ENCODE data around the gene MMP10. TPM values are rescaled to one million over a fixed set of nuclear protein-coding genes. Genes with fewer than 3 reads are reported as not detected.

Gene MMP10
- total and polyA plus RNA-seq, 9 donors, result not detected

DNA sequence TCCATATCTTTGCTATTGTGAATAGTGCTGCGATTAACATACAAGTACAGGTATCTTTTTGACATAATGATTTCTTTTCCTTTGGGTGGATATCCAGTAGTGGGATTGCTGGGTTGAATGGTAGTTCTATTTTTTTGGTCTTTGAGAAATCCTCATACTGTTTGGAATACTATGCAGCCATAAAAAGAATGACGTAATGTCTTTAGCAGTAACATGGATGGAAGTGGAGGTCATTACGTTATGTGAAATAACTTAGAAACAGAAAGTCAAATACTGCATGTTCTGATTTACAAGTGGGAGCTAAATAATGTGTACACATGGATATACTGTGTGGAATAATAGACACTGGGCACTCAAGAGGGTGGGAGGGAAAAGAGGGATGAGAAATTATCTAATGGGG lies 4.0 kb upstream of the MMP10 start:
- Histone ChIP-seq H3K27me3 (ENCODE audit: control insufficient read depth, insufficient read depth, low read length) (no peaks in the 10 kb centered on the region), H3K9me3 (replicated peaks; ENCODE audit: control insufficient read depth, low read depth, low read length) (no peaks in the 10 kb centered on the region), H3K36me3 (ENCODE audit: control insufficient read depth, insufficient read depth, low read length) (no peaks in the 10 kb centered on the region), H3K4me1 (ENCODE audit: control insufficient read depth, insufficient read depth, low read length) (no peaks in the 10 kb centered on the region), H3K27ac (ENCODE audit: low read length) (no peak overlapping the region), H3K4me3 (ENCODE audit: low read length) (no peak overlapping the region)
- WGBS (ENCODE audit: insufficient coverage), result 75% methylated on average over 1 of the region's 3 CpGs
- no peak for DNase-seq

GRCh38 chr11:102783720-102784119 lies 3.3 kb upstream of the MMP10 start:
- Histone ChIP-seq H3K36me3 (ENCODE audit: control insufficient read depth, insufficient read depth, low read length) (no peaks in the 10 kb centered on the region), H3K4me1 (ENCODE audit: control insufficient read depth, insufficient read depth, low read length) (no peaks in the 10 kb centered on the region), H3K9me3 (replicated peaks; ENCODE audit: control insufficient read depth, low read depth, low read length) (no peaks in the 10 kb centered on the region), H3K4me3 (ENCODE audit: low read length) (no peak overlapping the region), H3K27ac (ENCODE audit: low read length) (no peak overlapping the region), H3K27me3 (ENCODE audit: control insufficient read depth, insufficient read depth, low read length) (no peaks in the 10 kb centered on the region)
- 80% methylated on average over 1 of the region's 2 CpGs for WGBS (ENCODE audit: insufficient coverage)
- no peak for DNase-seq

DNA sequence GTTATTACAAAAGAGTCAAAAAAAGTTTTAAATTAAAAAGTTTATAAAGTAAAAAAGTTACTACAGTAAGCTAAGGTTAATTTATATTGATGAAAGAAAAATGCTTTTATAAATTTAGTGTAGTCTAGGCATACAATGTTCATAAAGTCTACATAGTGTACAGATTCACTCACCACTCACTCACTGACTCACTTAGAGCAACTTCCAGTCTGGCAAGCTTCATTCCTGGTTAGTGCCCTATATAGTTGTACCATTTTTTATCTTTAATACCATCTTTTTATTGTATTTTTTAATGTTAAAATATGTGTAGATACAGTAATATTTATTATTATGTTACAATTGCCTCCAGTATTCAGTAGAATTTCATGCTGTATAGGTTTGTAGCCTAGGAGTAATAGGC lies 2.6 kb upstream of the MMP10 start:
- Histone ChIP-seq H3K4me1 (ENCODE audit: control insufficient read depth, insufficient read depth, low read length) (no peaks in the 10 kb centered on the region), H3K27ac (ENCODE audit: low read length) (no peak overlapping the region), H3K9me3 (replicated peaks; ENCODE audit: control insufficient read depth, low read depth, low read length) (no peaks in the 10 kb centered on the region), H3K4me3 (ENCODE audit: low read length) (no peak overlapping the region), H3K27me3 (ENCODE audit: control insufficient read depth, insufficient read depth, low read length) (no peaks in the 10 kb centered on the region), H3K36me3 (ENCODE audit: control insufficient read depth, insufficient read depth, low read length) (no peaks in the 10 kb centered on the region)
- DNase-seq, result no peak

DNA sequence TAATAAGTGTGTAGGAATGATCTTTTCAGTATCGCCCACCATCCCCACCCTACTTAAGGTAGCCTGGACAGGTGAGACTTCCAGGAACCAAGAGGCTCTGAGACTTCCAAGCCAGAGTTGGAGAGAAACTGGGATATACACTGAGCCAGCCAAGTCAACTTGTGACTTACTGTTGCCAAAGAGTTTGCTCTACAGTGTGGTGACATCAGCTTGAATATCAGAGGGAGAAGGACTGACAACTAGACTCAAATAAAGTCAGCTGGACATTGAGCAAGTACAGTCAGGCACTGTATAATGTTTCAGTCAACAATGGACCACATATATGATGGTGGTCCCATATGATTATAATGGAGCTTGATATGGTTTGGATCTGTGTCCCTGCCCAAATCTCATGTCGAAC lies 1.2 kb upstream of the MMP10 start:
- no peaks in the 10 kb centered on the region for H3K27me3 ChIP-seq (ENCODE audit: control insufficient read depth, insufficient read depth, low read length)
- H3K4me3 ChIP-seq (ENCODE audit: low read length), result no peak overlapping the region
- H3K36me3 ChIP-seq (ENCODE audit: control insufficient read depth, insufficient read depth, low read length), result no peaks in the 10 kb centered on the region
- H3K27ac ChIP-seq (ENCODE audit: low read length), result no peak overlapping the region
- no peaks in the 10 kb centered on the region for H3K4me1 ChIP-seq (ENCODE audit: control insufficient read depth, insufficient read depth, low read length)
- no peaks in the 10 kb centered on the region for H3K9me3 ChIP-seq (replicated peaks; ENCODE audit: control insufficient read depth, low read depth, low read length)
- DNase-seq, result no peak
- no CpG with 5 or more reads among the region's 2 CpGs for WGBS (ENCODE audit: insufficient coverage)

DNA sequence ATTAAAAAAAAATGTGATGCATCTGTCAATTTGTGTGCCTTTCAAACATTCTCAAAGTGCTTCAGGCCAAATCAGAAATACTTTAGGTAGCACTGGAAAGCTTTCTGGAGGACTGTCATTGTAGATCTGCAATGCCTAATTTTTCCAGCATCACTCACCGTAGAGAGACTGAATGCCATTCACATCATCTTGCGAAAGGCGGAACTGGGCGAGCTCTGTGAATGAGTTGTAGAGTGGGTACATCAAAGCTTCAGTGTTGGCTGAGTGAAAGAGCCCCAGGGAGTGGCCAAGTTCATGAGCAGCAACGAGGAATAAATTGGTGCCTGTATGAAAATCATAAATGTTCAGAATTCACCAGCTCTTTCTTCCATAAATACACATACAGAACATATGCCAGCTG lies 4.0 kb downstream of the MMP10 start:
- Histone ChIP-seq H3K9me3 (replicated peaks; ENCODE audit: control insufficient read depth, low read depth, low read length) (no peaks in the 10 kb centered on the region), H3K27me3 (ENCODE audit: control insufficient read depth, insufficient read depth, low read length) (no peaks in the 10 kb centered on the region), H3K4me1 (ENCODE audit: control insufficient read depth, insufficient read depth, low read length) (no peaks in the 10 kb centered on the region), H3K27ac (ENCODE audit: low read length) (no peak overlapping the region), H3K36me3 (ENCODE audit: control insufficient read depth, insufficient read depth, low read length) (no peaks in the 10 kb centered on the region), H3K4me3 (ENCODE audit: low read length) (no peak overlapping the region)
- WGBS (ENCODE audit: insufficient coverage), result 93% methylated on average over 4 of the region's 5 CpGs
- DNase-seq, result no peak

DNA sequence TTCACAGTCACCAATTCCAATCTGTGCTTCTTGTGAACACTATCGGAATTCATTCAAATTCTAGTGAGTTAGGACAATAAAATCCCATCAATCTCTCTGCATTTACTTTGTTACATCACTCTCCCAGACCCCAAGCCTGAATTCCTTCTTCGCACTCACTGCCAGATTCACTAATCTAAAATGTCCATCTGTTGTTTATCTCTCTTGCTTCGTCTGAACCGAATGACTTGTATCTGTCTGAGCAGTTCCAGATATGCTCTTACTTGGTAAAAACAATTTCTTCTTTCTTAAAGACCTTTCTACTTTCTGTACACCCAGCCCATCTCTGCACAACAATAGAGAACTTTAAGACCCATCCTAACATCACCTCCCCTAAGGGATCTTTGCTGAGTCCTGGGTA lies 7.0 kb downstream of the MMP10 start:
- no peaks in the 10 kb centered on the region for H3K36me3 ChIP-seq (ENCODE audit: control insufficient read depth, insufficient read depth, low read length)
- WGBS (ENCODE audit: insufficient coverage), result 57% methylated on average over 4 of the region's 4 CpGs
- no peak overlapping the region for H3K4me3 ChIP-seq (ENCODE audit: low read length)
- H3K9me3 ChIP-seq (replicated peaks; ENCODE audit: control insufficient read depth, low read depth, low read length), result no peaks in the 10 kb centered on the region
- no peak overlapping the region for H3K27ac ChIP-seq (ENCODE audit: low read length)
- no peaks in the 10 kb centered on the region for H3K4me1 ChIP-seq (ENCODE audit: control insufficient read depth, insufficient read depth, low read length)
- H3K27me3 ChIP-seq (ENCODE audit: control insufficient read depth, insufficient read depth, low read length), result no peaks in the 10 kb centered on the region
- DNase-seq, result no peak

DNA sequence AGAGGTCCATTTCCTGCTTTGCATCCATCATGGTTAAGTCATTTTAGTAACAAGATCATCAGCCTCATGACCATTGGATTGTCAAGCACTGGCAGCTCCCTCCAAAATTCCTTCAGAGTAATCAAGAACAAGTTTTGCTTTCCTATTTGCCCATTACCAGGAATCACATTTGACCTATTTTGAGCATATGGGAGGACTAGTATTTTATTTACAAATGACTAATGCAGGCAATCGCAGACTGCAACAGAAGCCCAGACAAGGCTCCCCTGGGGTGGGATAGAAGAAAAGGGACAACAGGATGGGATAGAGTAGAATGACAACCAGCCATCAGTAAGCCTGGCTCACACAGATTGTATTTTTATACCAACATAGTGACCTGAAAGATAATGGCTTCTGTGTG lies 9.1 kb downstream of the MMP10 start:
- 60% methylated on average over 1 of the region's 1 CpG for WGBS (ENCODE audit: insufficient coverage)
- H3K36me3 ChIP-seq (ENCODE audit: control insufficient read depth, insufficient read depth, low read length), result no peaks in the 10 kb centered on the region
- no peak for DNase-seq

GRCh38 chr11:102770191-102770590 lies 10.2 kb downstream of the MMP10 start:
- Histone ChIP-seq H3K36me3 (ENCODE audit: control insufficient read depth, insufficient read depth, low read length) (no peaks in the 10 kb centered on the region), H3K4me1 (ENCODE audit: control insufficient read depth, insufficient read depth, low read length) (no peaks in the 10 kb centered on the region), H3K9me3 (replicated peaks; ENCODE audit: control insufficient read depth, low read depth, low read length) (no peaks in the 10 kb centered on the region), H3K27me3 (ENCODE audit: control insufficient read depth, insufficient read depth, low read length) (no peaks in the 10 kb centered on the region), H3K4me3 (ENCODE audit: low read length) (no peak overlapping the region), H3K27ac (ENCODE audit: low read length) (no peak overlapping the region)
- no peak for DNase-seq

More for the DNA sequence above, 9.1 kb downstream of the MMP10 start:
- H3K4me3 ChIP-seq (ENCODE audit: low read length), result no peak overlapping the region
- no peaks in the 10 kb centered on the region for H3K9me3 ChIP-seq (replicated peaks; ENCODE audit: control insufficient read depth, low read depth, low read length)
- H3K27ac ChIP-seq (ENCODE audit: low read length), result no peak overlapping the region
- H3K27me3 ChIP-seq (ENCODE audit: control insufficient read depth, insufficient read depth, low read length), result no peaks in the 10 kb centered on the region
- no peaks in the 10 kb centered on the region for H3K4me1 ChIP-seq (ENCODE audit: control insufficient read depth, insufficient read depth, low read length)

DNA sequence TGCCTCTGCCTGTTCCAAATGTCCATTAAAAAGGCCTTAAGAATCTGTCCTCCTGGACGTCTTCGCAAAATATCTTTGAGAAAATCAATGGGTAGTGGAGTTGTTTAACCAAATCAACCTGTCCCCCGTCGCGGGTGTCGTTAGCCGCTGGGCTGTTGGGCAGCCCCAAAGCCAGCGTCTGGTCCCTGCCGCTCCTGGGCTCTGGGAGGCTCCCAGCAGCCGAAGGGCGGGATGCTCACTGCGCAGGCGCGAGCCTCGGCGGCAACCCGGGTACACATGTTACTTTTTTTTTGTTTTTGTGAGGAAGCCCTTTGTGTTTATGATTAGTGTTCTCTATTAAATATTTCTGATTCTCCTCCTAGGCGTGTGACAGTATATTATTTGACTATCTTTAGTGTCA lies 12.6 kb downstream of the MMP10 start:
- WGBS (ENCODE audit: insufficient coverage), result 61% methylated on average over 9 of the region's 18 CpGs
- no peaks in the 10 kb centered on the region for H3K36me3 ChIP-seq (ENCODE audit: control insufficient read depth, insufficient read depth, low read length)
- H3K4me3 ChIP-seq (ENCODE audit: low read length), result no peak overlapping the region
- no peak overlapping the region for H3K27ac ChIP-seq (ENCODE audit: low read length)
- DNase-seq, result no peak
- no peaks in the 10 kb centered on the region for H3K27me3 ChIP-seq (ENCODE audit: control insufficient read depth, insufficient read depth, low read length)
- H3K4me1 ChIP-seq (ENCODE audit: control insufficient read depth, insufficient read depth, low read length), result no peaks in the 10 kb centered on the region
- no peaks in the 10 kb centered on the region for H3K9me3 ChIP-seq (replicated peaks; ENCODE audit: control insufficient read depth, low read depth, low read length)

DNA sequence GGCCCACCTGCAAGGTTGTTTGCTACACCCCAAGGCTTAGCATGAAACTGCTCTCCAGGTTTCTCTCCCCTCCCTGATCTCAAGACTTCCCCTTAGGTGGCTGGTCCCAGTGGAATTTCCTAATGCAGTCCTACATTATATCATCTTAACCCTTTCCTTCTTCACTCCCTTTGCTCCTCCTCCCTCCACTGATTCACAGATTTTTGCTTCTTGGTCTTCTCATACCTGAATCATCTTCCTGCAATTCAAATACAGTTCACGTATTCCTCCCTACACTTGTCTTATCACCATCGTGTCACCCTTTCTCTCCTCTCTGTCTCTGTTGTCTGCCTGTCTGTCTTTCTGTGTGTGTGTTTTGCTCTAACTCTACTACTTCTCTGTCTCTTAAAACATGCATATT lies 17.0 kb downstream of the MMP10 start:
- Histone ChIP-seq H3K36me3 (ENCODE audit: control insufficient read depth, insufficient read depth, low read length) (no peaks in the 10 kb centered on the region), H3K9me3 (replicated peaks; ENCODE audit: control insufficient read depth, low read depth, low read length) (no peaks in the 10 kb centered on the region), H3K4me3 (ENCODE audit: low read length) (no peak overlapping the region), H3K4me1 (ENCODE audit: control insufficient read depth, insufficient read depth, low read length) (no peaks in the 10 kb centered on the region), H3K27me3 (ENCODE audit: control insufficient read depth, insufficient read depth, low read length) (no peaks in the 10 kb centered on the region), H3K27ac (ENCODE audit: low read length) (no peak overlapping the region)
- DNase-seq, result no peak
- no CpG with 5 or more reads among the region's 2 CpGs for WGBS (ENCODE audit: insufficient coverage)

DNA sequence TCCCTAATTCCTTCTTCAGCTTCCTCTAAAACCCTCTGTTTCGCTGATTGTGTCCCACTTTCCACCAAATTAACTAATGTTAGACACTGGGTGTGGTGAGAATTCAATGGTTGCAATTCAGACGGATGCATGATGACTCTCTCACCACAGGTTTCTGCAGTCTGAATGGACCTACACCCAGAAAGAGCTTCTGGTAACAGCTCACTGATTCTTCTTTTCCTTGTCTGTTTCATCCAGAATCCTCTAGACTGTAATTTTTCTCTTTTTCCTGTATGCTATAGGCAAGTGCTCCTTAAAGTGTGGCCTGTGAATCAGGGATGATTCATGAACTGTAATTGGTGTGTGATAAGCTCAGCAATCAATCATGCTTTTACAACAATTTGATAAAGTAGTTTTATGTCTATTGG lies 18.1 kb downstream of the MMP10 start:
- WGBS (ENCODE audit: insufficient coverage), result no CpG with 5 or more reads among the region's 2 CpGs
- H3K4me1 ChIP-seq (ENCODE audit: control insufficient read depth, insufficient read depth, low read length), result no peaks in the 10 kb centered on the region
- H3K4me3 ChIP-seq (ENCODE audit: low read length), result no peak overlapping the region
- no peak overlapping the region for H3K27ac ChIP-seq (ENCODE audit: low read length)
- no peaks in the 10 kb centered on the region for H3K27me3 ChIP-seq (ENCODE audit: control insufficient read depth, insufficient read depth, low read length)
- H3K9me3 ChIP-seq (replicated peaks; ENCODE audit: control insufficient read depth, low read depth, low read length), result no peaks in the 10 kb centered on the region
- DNase-seq, result no peak
- no peaks in the 10 kb centered on the region for H3K36me3 ChIP-seq (ENCODE audit: control insufficient read depth, insufficient read depth, low read length)
